ENCODE results near the gene RGPD5. TPM values are rescaled to one million over a fixed set of nuclear protein-coding genes. Genes with fewer than 3 reads are reported as not detected.
"Not testable (repeated sequence)": the region's sequence is repeated elsewhere in the genome, so short reads cannot be mapped to it uniquely, and the experiment has no call there.

RGPD5 gene
- total RNA-seq, 1 donor from 2014 or later: 41.1 TPM

GRCh38 chr2:109888414-109888813, 94.3 kb downstream of the RGPD5 start:
- not testable (repeated sequence) for H2AFZ ChIP-seq (ENCODE audit: low read depth, low read length); H3K9ac ChIP-seq (ENCODE audit: low read length); H3K27me3 ChIP-seq (ENCODE audit: insufficient read depth, low read length); H3K36me3 Mint-ChIP-seq (ENCODE audit: low read depth, unreplicated experiment); H3K27ac ChIP-seq (ENCODE audit: low read depth, low read length); FAIRE-seq; DNase-seq (ENCODE audit: low read depth); H3K9me3 Mint-ChIP-seq (ENCODE audit: unreplicated experiment); H3K9me3 ChIP-seq (ENCODE audit: insufficient read depth, low read depth, low read length); H4K20me1 ChIP-seq (ENCODE audit: insufficient read depth, low read length); H3K4me3 Mint-ChIP-seq (ENCODE audit: unreplicated experiment); H3K4me3 ChIP-seq (ENCODE audit: insufficient read depth, low read depth, low read length); H3K4me2 ChIP-seq (ENCODE audit: low read length); H3K27ac Mint-ChIP-seq (ENCODE audit: unreplicated experiment); H3K4me1 ChIP-seq (ENCODE audit: insufficient read depth, low read length); H3K27me3 Mint-ChIP-seq (ENCODE audit: low read depth, unreplicated experiment); H3K36me3 ChIP-seq (ENCODE audit: insufficient read depth, low read length); H3K4me1 Mint-ChIP-seq (ENCODE audit: low read depth, unreplicated experiment); H3K79me2 ChIP-seq (ENCODE audit: insufficient read depth, low read length)

- not testable (repeated sequence) for H3K9ac ChIP-seq (ENCODE audit: low read length); H3K27me3 Mint-ChIP-seq (ENCODE audit: low read depth, unreplicated experiment); H3K36me3 ChIP-seq (ENCODE audit: insufficient read depth, low read length); H4K20me1 ChIP-seq (ENCODE audit: insufficient read depth, low read length); H3K4me1 ChIP-seq (ENCODE audit: insufficient read depth, low read length); DNase-seq (ENCODE audit: low read depth); FAIRE-seq; H3K4me3 ChIP-seq (ENCODE audit: insufficient read depth, low read depth, low read length); H3K27me3 ChIP-seq (ENCODE audit: insufficient read depth, low read length); H3K27ac Mint-ChIP-seq (ENCODE audit: unreplicated experiment); H3K9me3 ChIP-seq (ENCODE audit: insufficient read depth, low read depth, low read length); H3K27ac ChIP-seq (ENCODE audit: low read depth, low read length); H3K4me1 Mint-ChIP-seq (ENCODE audit: low read depth, unreplicated experiment); H3K9me3 Mint-ChIP-seq (ENCODE audit: unreplicated experiment); H2AFZ ChIP-seq (ENCODE audit: low read depth, low read length); H3K36me3 Mint-ChIP-seq (ENCODE audit: low read depth, unreplicated experiment); H3K79me2 ChIP-seq (ENCODE audit: insufficient read depth, low read length); H3K4me2 ChIP-seq (ENCODE audit: low read length); H3K4me3 Mint-ChIP-seq (ENCODE audit: unreplicated experiment)
Measured at GRCh38 chr2:109889909-109890308, 95.8 kb downstream of the RGPD5 start.

GRCh38 chr2:109891024-109891423, 96.9 kb downstream of the RGPD5 start:
- not testable (repeated sequence) for H3K27ac Mint-ChIP-seq (ENCODE audit: unreplicated experiment); H3K27ac ChIP-seq (ENCODE audit: low read depth, low read length); H3K27me3 Mint-ChIP-seq (ENCODE audit: low read depth, unreplicated experiment); H3K79me2 ChIP-seq (ENCODE audit: insufficient read depth, low read length); DNase-seq (ENCODE audit: low read depth); H3K4me2 ChIP-seq (ENCODE audit: low read length); H3K4me3 Mint-ChIP-seq (ENCODE audit: unreplicated experiment); H3K36me3 Mint-ChIP-seq (ENCODE audit: low read depth, unreplicated experiment); FAIRE-seq; H3K36me3 ChIP-seq (ENCODE audit: insufficient read depth, low read length); H3K9ac ChIP-seq (ENCODE audit: low read length); H3K27me3 ChIP-seq (ENCODE audit: insufficient read depth, low read length); H4K20me1 ChIP-seq (ENCODE audit: insufficient read depth, low read length); H3K9me3 Mint-ChIP-seq (ENCODE audit: unreplicated experiment); H3K4me1 ChIP-seq (ENCODE audit: insufficient read depth, low read length); H3K4me1 Mint-ChIP-seq (ENCODE audit: low read depth, unreplicated experiment); H3K4me3 ChIP-seq (ENCODE audit: insufficient read depth, low read depth, low read length); H2AFZ ChIP-seq (ENCODE audit: low read depth, low read length); H3K9me3 ChIP-seq (ENCODE audit: insufficient read depth, low read depth, low read length)

GRCh38 chr2:109893736-109894135, 99.6 kb downstream of the RGPD5 start:
- not testable (repeated sequence) for H3K9me3 Mint-ChIP-seq (ENCODE audit: unreplicated experiment); H3K4me2 ChIP-seq (ENCODE audit: low read length); H3K36me3 ChIP-seq (ENCODE audit: insufficient read depth, low read length); FAIRE-seq; H3K4me3 Mint-ChIP-seq (ENCODE audit: unreplicated experiment); H2AFZ ChIP-seq (ENCODE audit: low read depth, low read length); H3K9ac ChIP-seq (ENCODE audit: low read length); H3K79me2 ChIP-seq (ENCODE audit: insufficient read depth, low read length); H3K4me1 ChIP-seq (ENCODE audit: insufficient read depth, low read length); H4K20me1 ChIP-seq (ENCODE audit: insufficient read depth, low read length); H3K4me3 ChIP-seq (ENCODE audit: insufficient read depth, low read depth, low read length); H3K27me3 ChIP-seq (ENCODE audit: insufficient read depth, low read length); H3K27ac ChIP-seq (ENCODE audit: low read depth, low read length); H3K4me1 Mint-ChIP-seq (ENCODE audit: low read depth, unreplicated experiment); H3K27me3 Mint-ChIP-seq (ENCODE audit: low read depth, unreplicated experiment); H3K9me3 ChIP-seq (ENCODE audit: insufficient read depth, low read depth, low read length); DNase-seq (ENCODE audit: low read depth); H3K36me3 Mint-ChIP-seq (ENCODE audit: low read depth, unreplicated experiment); H3K27ac Mint-ChIP-seq (ENCODE audit: unreplicated experiment)

GRCh38 chr2:109894141-109894540, 100.0 kb downstream of the RGPD5 start:
- not testable (repeated sequence) for H3K27ac Mint-ChIP-seq (ENCODE audit: unreplicated experiment); H3K27me3 ChIP-seq (ENCODE audit: insufficient read depth, low read length); H3K9me3 Mint-ChIP-seq (ENCODE audit: unreplicated experiment)

GRCh38 chr2:109895090-109895869, 101.2 kb downstream of the RGPD5 start:
- not testable (repeated sequence) for H3K36me3 Mint-ChIP-seq (ENCODE audit: low read depth, unreplicated experiment); FAIRE-seq; H3K9me3 ChIP-seq (ENCODE audit: insufficient read depth, low read depth, low read length); H3K79me2 ChIP-seq (ENCODE audit: insufficient read depth, low read length); H3K27ac Mint-ChIP-seq (ENCODE audit: unreplicated experiment); H2AFZ ChIP-seq (ENCODE audit: low read depth, low read length); H3K36me3 ChIP-seq (ENCODE audit: insufficient read depth, low read length); H3K4me3 Mint-ChIP-seq (ENCODE audit: unreplicated experiment); H3K9ac ChIP-seq (ENCODE audit: low read length); H3K4me1 Mint-ChIP-seq (ENCODE audit: low read depth, unreplicated experiment); H3K9me3 Mint-ChIP-seq (ENCODE audit: unreplicated experiment); H3K4me1 ChIP-seq (ENCODE audit: insufficient read depth, low read length); H3K27me3 ChIP-seq (ENCODE audit: insufficient read depth, low read length); H3K27ac ChIP-seq (ENCODE audit: low read depth, low read length); H3K4me2 ChIP-seq (ENCODE audit: low read length); H3K27me3 Mint-ChIP-seq (ENCODE audit: low read depth, unreplicated experiment); H3K4me3 ChIP-seq (ENCODE audit: insufficient read depth, low read depth, low read length); H4K20me1 ChIP-seq (ENCODE audit: insufficient read depth, low read length); DNase-seq (ENCODE audit: low read depth)

More at GRCh38 chr2:109894141-109894540, 100.0 kb downstream of the RGPD5 start:
- not testable (repeated sequence) for H3K79me2 ChIP-seq (ENCODE audit: insufficient read depth, low read length); H3K36me3 ChIP-seq (ENCODE audit: insufficient read depth, low read length); H3K4me1 Mint-ChIP-seq (ENCODE audit: low read depth, unreplicated experiment); H3K27me3 Mint-ChIP-seq (ENCODE audit: low read depth, unreplicated experiment); H3K9ac ChIP-seq (ENCODE audit: low read length); H3K4me3 Mint-ChIP-seq (ENCODE audit: unreplicated experiment); H3K36me3 Mint-ChIP-seq (ENCODE audit: low read depth, unreplicated experiment); H3K27ac ChIP-seq (ENCODE audit: low read depth, low read length); H3K4me3 ChIP-seq (ENCODE audit: insufficient read depth, low read depth, low read length); FAIRE-seq; H3K4me1 ChIP-seq (ENCODE audit: insufficient read depth, low read length); H3K9me3 ChIP-seq (ENCODE audit: insufficient read depth, low read depth, low read length); H4K20me1 ChIP-seq (ENCODE audit: insufficient read depth, low read length); H3K4me2 ChIP-seq (ENCODE audit: low read length); H2AFZ ChIP-seq (ENCODE audit: low read depth, low read length); DNase-seq (ENCODE audit: low read depth)
